HG02973 (cell line): ENCODE measurements around the gene ATP2B2.
"Not testable (repeated sequence)": the region's sequence is repeated elsewhere in the genome, so short reads cannot be mapped to it uniquely, and the experiment has no call there.

Experiments used
- ATAC-seq: cut with Tn5 transposase; IDR thresholded peaks from one replicate; pipeline ENCODE4 v1.9.1; 2021; ENCODE audit warnings: moderate library complexity; ENCODE audit not compliant: unreplicated experiment

ATP2B2 gene

GRCh38 chr3:10387881-10388609 is 117.3 kb downstream of the ATP2B2 start:
- no peak for ATAC-seq

GRCh38 chr3:10386121-10386520 is 119.3 kb downstream of the ATP2B2 start:
- ATAC-seq: no peak

- ATAC-seq: no peak
Measured at GRCh38 chr3:10384541-10385360, 120.6 kb downstream of the ATP2B2 start.

GRCh38 chr3:10383850-10384248 is 121.5 kb downstream of the ATP2B2 start:
- ATAC-seq: no peak

- ATAC-seq: no peak
Measured at GRCh38 chr3:10382892-10383849, 122.2 kb downstream of the ATP2B2 start.

GRCh38 chr3:10382445-10382844 is 122.9 kb downstream of the ATP2B2 start:
- not testable (repeated sequence) for ATAC-seq

- no peak for ATAC-seq
Measured at GRCh38 chr3:10381336-10381735, 124.0 kb downstream of the ATP2B2 start.

GRCh38 chr3:10380906-10381305 is 124.5 kb downstream of the ATP2B2 start:
- ATAC-seq: no peak

- ATAC-seq: no peak
Measured at GRCh38 chr3:10379961-10380360, 125.4 kb downstream of the ATP2B2 start.

GRCh38 chr3:10379161-10379560 is 126.2 kb downstream of the ATP2B2 start:
- no peak for ATAC-seq

- ATAC-seq: no peak
Measured at GRCh38 chr3:10378742-10379141, 126.6 kb downstream of the ATP2B2 start.

- ATAC-seq: no peak
Measured at GRCh38 chr3:10378246-10378645, 127.1 kb downstream of the ATP2B2 start.

- ATAC-seq: no peak
Measured at GRCh38 chr3:10377148-10377725, 128.1 kb downstream of the ATP2B2 start.

- no peak for ATAC-seq
Measured at GRCh38 chr3:10376353-10376752, 129.0 kb downstream of the ATP2B2 start.

- ATAC-seq: no peak
Measured at GRCh38 chr3:10375296-10376053, 129.9 kb downstream of the ATP2B2 start.

GRCh38 chr3:10374311-10374710 is 131.1 kb downstream of the ATP2B2 start:
- ATAC-seq: no peak

- ATAC-seq: no peak
Measured at GRCh38 chr3:10373686-10374261, 131.6 kb downstream of the ATP2B2 start.

- ATAC-seq: no peak
Measured at GRCh38 chr3:10371789-10372188, 133.6 kb downstream of the ATP2B2 start.

- ATAC-seq: no peak
Measured at GRCh38 chr3:10371167-10371566, 134.2 kb downstream of the ATP2B2 start.

- no peak for ATAC-seq
Measured at GRCh38 chr3:10370429-10370828, 135.0 kb downstream of the ATP2B2 start.
